Activated T-helper 1 cell treated with Interleukin-2 at 50 U/mL for 16 hours (primary cell): ENCODE measurements around the gene ESR1.
"Not testable (repeated sequence)": the region's sequence is repeated elsewhere in the genome, so short reads cannot be mapped to it uniquely, and the experiment has no call there.

Source experiments
- DNase-seq: peaks from one replicate; pipeline ENCODE4 v3.0.0-alpha.2; 2020; ENCODE audit warnings: low read depth

Gene ESR1

DNA sequence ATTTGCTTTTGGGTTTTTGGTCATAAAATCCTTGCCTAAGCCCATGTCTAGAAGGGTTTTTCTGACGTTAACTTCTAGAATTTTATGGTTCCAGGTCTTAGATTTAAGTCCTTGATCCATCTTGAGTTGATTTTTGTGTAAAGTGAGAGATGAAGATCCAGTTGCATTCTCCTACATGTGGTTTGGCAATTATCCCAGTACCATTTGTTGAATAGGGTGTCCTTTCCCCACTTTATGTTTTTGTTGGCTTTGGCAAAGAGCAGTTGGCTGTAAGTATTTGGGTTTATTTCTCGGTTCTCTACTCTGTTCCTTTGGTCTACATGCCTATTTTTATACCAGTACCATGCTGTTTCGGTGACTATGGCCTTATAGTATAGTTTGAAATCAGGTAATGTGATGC, 86.9 kb downstream of the ESR1 start:
- not testable (repeated sequence) for DNase-seq

DNA sequence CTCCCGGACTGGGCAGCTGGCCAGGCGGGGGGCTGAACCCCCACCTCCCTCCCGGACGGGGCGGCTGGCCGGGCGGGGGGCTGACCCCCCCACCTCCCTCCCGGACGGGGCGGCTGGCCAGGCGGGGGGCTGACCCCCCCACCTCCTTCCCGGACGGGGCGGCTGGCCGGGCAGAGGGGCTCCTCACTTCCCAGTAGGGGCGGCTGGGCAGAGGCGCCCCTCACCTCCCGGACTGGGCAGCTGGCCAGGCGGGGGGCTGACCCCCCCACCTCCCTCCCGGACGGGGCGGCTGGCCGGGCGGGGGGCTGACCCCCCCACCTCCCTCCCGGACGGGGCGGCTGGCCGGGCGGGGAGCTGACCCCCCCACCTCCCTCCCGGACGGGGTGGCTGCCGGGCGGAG, 91.7 kb downstream of the ESR1 start:
- DNase-seq = not testable (repeated sequence)

DNA sequence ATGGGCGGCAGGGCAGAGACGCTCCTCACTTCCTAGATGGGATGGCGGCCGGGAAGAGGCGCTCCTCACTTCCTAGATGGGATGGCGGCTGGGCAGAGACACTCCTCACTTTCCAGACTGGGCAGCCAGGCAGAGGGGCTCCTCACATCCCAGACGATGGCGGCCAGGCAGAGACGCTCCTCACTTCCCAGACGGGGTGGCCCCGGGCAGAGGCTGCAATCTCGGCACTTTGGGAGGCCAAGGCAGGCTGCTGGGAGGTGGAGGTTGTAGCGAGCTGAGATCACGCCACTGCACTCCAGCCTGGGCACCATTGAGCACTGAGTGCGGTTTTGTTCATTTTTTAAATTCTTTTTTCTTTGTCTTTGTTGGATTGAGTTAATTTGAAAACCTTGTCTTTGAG, 92.3 kb downstream of the ESR1 start:
- DNase-seq = not testable (repeated sequence)

DNA sequence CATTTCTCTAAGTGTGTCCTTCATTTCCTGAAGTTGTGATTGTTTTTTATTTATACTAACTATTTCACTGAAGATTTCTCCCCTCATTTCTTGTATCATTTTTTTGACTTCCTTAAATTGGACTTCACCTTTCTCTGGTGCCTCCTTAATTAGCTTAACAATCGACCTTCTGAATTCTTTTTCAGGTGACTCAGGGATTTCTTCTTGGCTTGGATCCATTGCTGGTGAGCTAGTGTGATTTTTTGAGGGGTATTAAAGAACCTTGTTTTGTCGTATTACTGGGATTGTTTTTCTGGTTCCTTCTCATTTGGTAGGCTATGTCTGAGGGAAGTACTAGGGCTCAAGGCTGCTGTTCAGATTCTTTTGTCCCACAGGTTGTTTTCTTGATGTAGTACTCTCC, 92.8 kb downstream of the ESR1 start:
- no peak for DNase-seq

DNA sequence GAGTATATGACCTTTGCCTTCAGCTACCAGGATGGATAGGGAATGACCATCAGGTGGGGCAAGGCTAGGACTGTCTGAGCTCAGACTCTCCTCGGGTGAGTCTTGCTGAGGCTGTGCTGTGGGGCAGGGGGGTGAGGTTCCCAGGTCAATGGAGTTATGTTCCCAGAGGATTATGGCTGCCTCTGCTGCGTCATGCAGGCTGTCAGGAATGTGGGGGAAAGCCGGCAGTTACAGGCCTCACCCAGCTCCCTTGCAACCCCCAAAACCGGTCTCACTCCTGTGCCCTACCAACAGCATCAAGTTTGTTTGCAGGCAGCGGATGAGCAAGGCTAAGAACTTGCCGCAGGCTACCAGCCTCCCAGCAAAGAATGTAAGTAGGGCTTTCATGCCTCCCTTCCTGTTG, 93.5 kb downstream of the ESR1 start:
- DNase-seq = no peak

DNA sequence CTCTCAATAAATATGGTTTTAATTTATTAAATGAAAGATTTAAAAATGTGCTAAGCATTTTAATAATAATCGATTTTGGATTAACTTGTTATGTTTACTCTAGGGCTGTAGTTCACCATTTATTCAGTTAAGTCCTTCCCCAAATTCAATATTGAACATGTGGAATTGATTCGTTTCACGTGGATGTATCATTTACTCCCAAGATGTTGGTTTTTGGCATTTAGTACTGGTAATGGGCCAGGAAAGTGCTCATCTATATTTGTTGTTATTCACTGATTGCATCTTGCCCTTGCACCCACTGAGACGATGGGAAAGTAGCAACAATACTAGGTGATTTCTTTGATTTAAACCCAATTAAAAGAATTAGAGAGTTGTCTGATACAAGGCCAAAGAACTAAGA, 97.1 kb downstream of the ESR1 start:
- no peak for DNase-seq

DNA sequence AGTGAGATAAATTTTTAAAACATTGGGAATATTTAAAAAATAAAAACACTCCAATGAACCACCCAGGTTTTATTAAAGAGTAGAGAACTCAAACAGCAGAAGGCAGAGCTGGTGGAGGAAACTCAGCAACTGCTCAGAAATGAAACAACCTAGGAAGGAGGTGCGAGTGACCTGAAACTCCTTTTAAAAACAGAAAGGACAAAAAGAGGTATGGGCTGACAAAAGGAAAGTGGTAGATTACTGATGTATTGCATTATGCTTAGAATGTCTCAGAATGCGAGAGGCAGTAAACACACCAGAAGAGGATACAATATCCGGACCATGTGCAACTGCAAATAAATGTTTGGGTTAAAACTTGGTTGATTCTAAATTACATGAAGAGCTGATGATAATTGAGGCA, 97.6 kb downstream of the ESR1 start:
- DNase-seq = no peak

DNA sequence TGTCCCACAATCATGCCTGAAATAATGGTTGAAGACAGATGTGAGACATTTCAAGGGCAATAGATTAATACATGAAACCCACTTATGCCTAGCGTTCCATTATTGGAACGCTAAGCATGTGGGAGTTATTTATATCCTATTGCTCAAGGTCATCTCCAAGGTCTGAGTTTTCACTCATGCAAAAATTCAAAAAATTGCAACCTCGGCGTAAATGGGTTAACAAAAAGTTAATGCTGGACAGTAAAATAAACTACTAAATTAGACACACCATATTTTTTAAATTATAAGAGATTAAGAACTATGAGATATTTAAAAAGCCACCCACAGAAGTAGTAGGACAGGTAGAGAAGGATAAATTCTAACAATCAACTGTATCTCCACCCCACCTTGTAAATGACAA, 98.4 kb downstream of the ESR1 start:
- DNase-seq = no peak

DNA sequence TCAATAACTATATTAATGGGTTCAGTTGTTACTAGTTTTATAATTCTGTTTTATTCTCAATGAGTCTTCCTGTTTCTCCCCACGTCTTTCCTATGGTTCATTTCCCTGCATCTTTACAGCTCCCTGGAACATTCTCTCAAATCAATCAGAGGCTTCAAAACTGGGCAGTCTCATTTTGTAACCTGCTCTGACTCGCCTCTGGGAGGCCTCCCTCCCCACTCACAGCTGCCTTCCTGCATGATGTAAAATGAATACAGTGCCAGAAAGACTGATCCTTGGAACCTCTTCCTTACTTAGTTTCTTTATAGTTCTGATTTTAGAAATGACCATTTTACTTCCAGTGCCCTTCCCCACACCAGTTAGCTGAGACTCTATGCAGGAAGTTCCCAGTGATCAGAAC, 103.9 kb downstream of the ESR1 start:
- no peak for DNase-seq

DNA sequence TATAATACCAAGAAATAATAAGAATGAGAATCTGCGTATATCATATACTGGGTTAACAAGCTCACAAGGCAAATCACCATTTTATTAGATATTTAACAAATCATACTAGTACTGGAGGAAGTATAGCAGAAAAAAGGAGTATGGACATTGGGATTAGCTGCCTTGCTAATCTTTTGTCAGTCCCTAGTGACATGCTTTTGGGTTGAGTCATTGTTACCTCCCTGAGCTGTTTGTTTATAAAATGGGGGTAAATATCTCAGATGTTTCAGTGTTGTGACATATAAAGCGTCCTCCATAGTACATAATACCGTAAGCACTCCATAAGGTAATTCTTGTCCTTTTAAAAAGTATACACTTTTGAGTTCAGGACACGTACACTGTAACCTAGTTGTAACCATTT, 107.0 kb downstream of the ESR1 start:
- no peak for DNase-seq

DNA sequence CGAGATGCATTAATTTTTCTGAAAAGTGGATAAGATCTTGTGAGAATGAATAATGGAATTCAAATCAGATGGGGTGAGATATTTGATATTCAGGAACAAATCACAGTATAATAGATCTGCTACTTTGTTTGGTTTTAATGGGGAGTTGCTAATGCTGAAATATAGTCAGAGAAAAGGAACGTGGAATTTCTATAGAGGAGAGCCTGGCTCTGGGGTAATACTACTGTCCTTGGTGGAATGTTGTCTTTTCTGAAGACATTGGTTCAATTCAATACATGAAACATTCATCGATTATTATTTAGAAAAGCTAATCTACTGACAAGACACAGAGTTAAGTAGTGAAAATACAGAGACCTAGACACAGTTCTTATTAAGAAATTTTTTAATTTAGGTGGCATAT, 108.6 kb downstream of the ESR1 start:
- DNase-seq = no peak

DNA sequence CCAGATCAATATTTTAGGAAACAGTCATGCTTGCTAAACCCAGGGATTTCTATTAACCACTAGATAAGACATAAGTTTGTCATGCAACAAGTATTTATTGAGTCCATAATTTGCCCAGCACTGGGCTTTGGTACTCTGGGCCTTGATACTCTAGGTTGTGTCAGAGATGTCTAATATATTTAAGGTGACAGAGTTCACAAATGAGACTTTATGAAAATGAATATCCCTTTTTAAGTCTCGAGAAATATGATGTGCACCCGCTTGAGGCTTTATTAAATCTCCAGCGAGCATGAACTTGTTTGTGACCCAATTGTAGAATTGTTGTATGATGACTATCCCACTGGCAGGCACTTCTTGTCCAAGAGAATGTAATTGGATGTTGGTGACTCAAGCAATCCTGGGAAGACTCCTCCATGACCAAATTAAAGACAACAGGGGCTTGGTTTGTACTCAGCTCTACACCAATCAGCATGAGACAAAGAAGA, 109.2 kb downstream of the ESR1 start:
- DNase-seq = no peak

DNA sequence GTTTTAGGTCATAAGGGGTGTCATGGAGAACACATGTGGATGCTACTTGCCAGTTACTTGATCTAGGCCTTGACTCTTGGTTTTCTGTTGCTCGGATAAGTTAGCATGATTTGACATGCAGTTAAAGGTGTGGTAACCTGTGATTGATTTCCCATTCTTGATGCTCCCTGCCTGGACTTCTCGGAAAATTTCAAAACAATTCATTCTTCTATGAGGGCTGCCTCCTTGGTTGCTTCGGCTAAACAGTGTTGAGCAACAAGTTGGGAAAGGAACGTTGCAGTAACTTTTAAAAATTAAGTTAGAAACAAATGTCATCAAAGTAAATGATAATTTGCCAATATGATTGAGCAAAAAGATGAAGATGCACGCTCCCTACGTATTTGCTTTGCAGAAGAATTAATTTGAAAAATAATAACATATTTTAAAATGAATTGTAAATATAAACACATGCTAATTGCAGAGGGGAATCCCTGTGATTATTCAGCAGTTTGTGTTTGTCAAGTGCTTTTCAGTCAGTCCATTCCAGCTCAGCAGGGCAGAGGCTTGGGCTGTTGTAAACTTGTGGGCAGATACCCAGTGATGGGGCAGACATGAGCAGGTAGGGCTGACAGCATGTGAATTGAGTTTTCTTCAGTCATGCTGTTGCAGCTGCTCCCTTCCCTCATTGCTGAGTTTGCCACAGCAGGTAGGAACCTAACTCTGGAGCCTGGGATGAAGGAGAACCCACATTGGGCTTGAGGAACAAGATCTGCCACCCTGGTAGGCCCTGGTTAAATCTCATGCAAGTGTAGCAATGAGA, 110.2 kb downstream of the ESR1 start:
- DNase-seq = no peak

DNA sequence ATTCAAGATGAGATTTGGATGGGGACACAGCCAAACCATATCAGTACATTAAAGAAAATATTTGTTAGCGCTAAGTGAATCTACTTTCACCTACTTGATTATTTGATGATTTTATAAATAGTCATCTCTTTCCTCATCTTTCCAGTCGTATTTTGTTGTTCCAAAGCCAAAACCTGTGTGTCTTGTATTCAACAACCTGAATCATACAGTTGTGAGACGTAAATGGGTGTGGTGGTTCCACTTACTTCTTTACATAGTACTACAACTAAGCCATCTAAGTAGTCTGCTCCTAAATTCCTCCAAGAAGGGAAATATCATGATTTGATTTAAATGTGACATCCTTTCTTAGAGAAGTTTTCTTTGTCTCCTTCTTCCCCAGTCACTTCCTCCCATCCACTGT, 132.8 kb downstream of the ESR1 start:
- no peak for DNase-seq

DNA sequence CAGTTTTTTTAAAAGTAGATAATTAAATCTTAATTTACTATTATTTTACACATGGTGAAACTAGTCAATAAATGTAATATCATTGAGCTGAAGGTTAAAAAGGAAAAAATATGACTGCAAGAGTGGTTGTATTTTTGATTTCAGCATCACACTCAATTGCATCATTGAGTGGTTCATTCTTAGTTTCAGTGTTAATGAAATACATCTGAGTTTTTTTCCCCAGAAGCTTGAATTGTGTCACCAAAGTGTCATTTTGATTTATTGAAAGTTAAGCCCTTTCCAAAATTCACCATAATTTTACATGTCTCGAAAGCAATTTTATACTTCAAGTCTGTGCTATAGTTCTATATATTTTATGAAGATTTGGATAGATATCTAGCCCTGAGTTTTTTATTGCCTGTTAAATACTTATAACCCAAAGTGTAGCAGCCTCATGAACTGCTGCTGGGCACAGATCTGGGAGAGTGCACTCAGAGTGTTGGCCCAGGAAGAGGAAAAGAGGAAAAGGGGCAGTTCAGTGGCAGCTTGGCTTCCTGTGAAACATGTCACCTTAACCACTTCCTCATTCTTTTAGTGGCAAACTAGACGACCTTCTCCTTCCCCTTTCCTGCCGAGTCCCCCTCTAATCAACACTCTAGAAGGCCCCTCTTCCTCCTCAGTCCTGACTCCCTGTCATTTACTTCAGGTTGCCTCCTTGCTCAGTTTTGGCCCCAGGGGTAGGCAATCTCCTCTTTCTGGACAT, 140.7 kb downstream of the ESR1 start:
- no peak for DNase-seq

DNA sequence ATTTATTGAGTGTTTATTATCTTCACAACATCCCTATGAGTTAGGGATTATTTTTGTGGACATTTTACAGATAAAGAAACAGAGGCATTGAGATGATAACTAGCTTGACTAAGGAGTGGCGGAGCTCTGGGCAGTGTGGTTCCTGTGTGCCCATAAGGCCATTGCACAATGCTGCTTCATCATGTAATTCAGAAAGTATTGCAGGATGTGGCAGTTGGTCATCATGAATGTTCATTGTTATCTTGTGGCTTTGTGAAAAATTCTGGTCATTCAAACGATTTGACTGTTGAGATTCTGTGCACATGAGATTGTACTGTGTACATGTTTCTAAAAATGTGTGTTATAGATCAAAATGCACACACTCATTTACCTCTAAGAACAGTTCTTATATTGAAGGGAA, 150.8 kb downstream of the ESR1 start:
- no peak for DNase-seq

DNA sequence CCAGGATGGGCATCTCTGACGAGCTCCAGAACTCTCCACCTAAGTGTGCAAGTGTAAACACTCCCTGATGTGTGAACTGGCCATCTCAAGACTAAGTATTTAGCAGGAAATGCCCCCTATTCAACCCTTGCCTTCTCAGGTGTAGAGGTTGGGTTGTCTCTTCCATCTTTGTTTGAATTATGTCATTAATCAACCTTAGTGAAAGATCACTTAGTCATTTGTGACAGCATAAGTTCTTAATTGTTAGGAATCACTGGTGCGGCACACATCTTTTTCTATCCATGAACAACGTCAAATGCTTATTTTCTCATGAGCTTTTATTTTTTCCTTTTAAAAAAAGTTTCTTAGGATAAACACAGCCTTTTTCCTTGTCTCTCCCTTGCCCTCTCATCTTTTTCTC, 151.6 kb downstream of the ESR1 start:
- DNase-seq = no peak

DNA sequence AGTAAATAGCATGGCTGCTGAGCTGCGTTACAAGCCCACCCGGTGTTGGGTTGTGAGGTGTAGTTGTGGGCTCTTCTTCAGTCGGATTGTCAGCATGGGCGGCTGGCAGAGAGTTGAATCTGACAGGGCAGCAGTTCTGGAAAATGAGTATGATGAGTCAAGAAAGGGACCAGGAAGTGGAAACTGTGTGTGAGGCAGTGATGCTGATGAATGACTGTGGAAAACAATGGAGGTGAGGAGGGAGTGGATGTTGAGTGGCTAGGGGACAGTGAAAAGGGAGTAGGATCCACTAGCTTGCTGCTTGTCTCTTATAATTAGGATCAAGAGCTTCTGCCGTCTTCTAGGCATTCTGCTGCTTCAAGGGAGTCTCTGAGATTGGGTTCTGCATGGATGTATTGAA, 154.3 kb downstream of the ESR1 start:
- no peak for DNase-seq

DNA sequence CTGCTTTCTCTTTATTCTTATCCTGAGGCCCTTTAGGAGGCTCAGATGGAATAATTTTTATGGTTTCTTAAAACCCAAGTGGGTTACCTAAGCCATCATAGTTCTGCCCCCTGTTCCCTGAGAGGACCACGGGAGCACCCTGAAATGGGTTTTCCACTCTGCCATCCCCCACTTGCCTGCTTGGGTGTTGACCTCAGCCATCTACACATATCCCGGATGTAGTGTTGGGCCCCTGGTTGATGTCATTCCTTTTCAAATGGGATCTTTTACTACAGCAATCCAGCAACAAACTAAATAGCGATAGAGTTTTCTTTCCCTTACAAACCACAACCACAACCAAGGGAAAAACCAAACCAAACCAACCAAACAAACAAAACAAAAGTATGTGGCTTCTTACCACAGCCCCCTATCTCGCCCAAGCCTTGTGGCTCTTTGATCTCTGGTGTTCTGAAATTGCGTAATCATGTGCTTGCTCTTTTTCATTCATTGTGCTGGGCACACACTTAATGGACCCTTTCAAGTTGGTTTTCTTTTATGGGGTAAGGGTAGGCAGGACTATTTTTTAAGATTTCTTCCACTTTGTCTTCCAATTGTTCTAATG, 154.9 kb downstream of the ESR1 start:
- DNase-seq = no peak

DNA sequence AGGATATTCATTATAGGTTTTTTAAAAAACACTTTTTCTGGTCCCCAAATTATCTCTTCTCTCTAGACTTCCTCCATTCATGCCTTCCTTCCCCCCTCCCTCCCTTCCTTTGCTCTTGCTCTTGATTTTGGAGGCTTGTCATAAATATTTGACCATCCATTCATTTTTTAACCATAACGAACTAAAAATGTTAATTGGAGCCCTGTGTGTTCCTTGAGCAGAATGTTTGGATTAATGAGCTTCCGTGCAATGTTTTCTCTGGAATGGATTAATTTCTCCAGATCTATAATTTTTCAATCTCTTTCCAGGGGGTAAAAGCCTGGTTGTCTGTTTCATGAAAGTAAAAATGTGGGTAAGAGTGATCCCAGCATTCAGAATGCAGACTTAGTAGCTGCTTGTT, 155.5 kb downstream of the ESR1 start:
- no peak for DNase-seq

DNA sequence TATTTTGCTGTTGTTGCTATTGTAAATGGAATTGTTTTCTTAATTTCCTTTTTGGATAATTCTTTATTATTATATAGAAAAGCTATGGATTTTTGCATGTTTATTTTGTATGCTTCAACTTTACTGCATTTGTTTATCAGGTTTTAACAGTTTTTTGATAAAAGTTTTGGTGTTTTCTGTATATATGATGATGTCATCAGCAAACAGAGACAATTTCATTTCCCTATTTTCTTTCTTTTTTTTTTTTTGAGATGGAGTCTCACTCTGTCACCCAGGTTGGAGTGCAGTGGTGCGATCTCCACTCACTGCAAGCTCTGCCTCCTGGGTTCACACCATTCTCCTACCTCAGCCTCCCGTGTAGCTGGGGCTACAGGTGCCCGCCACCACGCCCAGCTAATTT, 156.9 kb downstream of the ESR1 start:
- DNase-seq = not testable (repeated sequence)

DNA sequence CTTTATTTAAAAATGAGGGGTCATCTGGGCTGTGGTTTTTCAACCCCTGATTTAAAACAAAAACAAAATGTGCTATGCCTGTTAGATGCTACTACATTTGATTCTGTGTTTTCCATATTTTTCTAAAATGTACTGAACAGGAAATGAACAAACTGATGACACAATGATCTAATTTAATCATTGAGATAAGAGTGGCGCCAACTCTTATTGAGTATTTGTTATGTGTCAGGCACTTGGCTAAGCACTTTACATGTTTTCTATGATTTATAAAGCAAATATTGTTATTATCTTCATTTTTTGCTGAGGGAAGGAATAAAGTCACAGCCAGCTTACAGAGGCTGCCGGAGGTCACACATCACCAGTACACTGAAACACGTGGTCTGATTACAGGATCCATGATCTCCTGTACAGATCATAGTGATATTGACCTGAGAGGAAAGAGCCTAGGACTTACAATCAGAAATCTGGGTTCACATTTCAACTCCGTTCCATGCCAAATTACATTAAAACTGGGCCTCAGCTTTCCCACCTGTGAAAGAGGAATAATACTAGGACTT, 166.7 kb downstream of the ESR1 start:
- no peak for DNase-seq

DNA sequence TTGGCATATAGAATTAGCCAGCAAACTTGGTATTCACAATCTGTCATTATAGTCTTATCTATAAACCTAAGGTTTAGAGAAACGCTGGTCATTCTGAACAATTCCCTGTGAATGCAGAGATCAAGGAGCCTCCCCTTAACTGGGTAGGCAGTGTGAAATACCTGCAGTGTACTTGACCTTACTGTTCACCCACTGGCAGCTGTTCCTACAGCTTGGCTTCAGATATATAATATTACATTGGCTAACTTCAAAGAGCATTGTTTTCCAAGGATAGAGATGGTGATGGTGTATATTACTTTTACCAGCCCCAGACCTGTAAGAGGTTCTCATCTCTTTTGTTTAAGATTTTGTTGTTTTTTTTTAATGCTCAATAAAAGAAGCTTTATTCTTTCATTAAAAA, 168.3 kb downstream of the ESR1 start:
- DNase-seq = no peak
